GM18951 (cell line): ENCODE measurements around the gene BCR.

Experiments used
- POLR2A ChIP-seq: IDR thresholded peaks from 4 replicates; pipeline ENCODE4 v1.6.1; 2011; ENCODE audit warnings: mild to moderate bottlenecking; ENCODE audit not compliant: insufficient read length, insufficient read depth; ENCODE audit errors: extremely low read depth
- in situ Hi-C: fragments of 300-500 bp; cut with MboI; formaldehyde crosslinking; loops from one replicate; pipeline ENCODE4 v1.12.0; 2022; ENCODE audit warnings: low sequenced_read_pairs, mixed read lengths, inconsistent platforms; ENCODE audit not compliant: unreplicated experiment

Gene BCR

GRCh38 chr22:23222033-23222792 is 41.9 kb downstream of the BCR start:
- in situ Hi-C loops: no loop called here
- no peak for TF ChIP-seq POLR2A

- TF ChIP-seq POLR2A: no peak
Measured at GRCh38 chr22:23222793-23223568, 42.7 kb downstream of the BCR start.

GRCh38 chr22:23223569-23224317 is 43.4 kb downstream of the BCR start:
- no peak for TF ChIP-seq POLR2A
- in situ Hi-C loops: no loop called here

More at GRCh38 chr22:23222793-23223568, 42.7 kb downstream of the BCR start:
- in situ Hi-C loops: no loop called here

GRCh38 chr22:23224846-23225245 is 44.5 kb downstream of the BCR start:
- TF ChIP-seq POLR2A: no peak
- in situ Hi-C loops: no loop called here

GRCh38 chr22:23225337-23225723 is 45.0 kb downstream of the BCR start:
- no peak for TF ChIP-seq POLR2A
- in situ Hi-C loops: no loop called here

GRCh38 chr22:23225724-23226496 is 45.6 kb downstream of the BCR start:
- no peak for TF ChIP-seq POLR2A
- in situ Hi-C loops: no loop called here

GRCh38 chr22:23226497-23226850 is 46.2 kb downstream of the BCR start:
- in situ Hi-C loops: no loop called here
- TF ChIP-seq POLR2A: no peak

GRCh38 chr22:23227380-23227779 is 47.1 kb downstream of the BCR start:
- in situ Hi-C loops: no loop called here
- no peak for TF ChIP-seq POLR2A

GRCh38 chr22:23228503-23228902 is 48.2 kb downstream of the BCR start:
- TF ChIP-seq POLR2A: no peak
- in situ Hi-C loops: no loop called here

GRCh38 chr22:23229646-23230045 is 49.3 kb downstream of the BCR start:
- in situ Hi-C loops: no loop called here
- no peak for TF ChIP-seq POLR2A

- TF ChIP-seq POLR2A: no peak
- in situ Hi-C loops: no loop called here
Measured at GRCh38 chr22:23230348-23231068, 50.2 kb downstream of the BCR start.

- in situ Hi-C loops: no loop called here
- no peak for TF ChIP-seq POLR2A
Measured at GRCh38 chr22:23231471-23232093, 51.3 kb downstream of the BCR start.
